IMR-90 (cell line): ENCODE data around the gene IYD. TPM values are rescaled to one million over a fixed set of nuclear protein-coding genes. Genes with fewer than 3 reads are reported as not detected.

Experiments used
- ATAC-seq: fragments of 200-7000 bp; cut with Tn5 transposase; 2 replicates; pipeline ENCODE4 v1.9.1; 2020; ENCODE audit warnings: low read depth, mild to moderate bottlenecking, moderate library complexity
- BruUV-seq: library from RNA; stranded (reverse); fragments of 400-500 nt; replicated peaks from 2 replicates; lab custom pipeline; 2021; lab: Mats Ljungman, UMichigan
- CTCF ChIA-PET: fragments of 300-600 bp; formaldehyde crosslinking; extraction: SDS; loops from one replicate; lab custom pipeline; 2021; ENCODE audit warnings: antibody characterized with exemption; lab: Yijun Ruan, JAX
- POLR2A ChIA-PET: fragments of 300-600 bp; sonication (Branson Sonifier 250); formaldehyde crosslinking; loops from one replicate; lab custom pipeline; 2022; ENCODE audit warnings: antibody characterized with exemption; ENCODE audit not compliant: unreplicated experiment; lab: Charles Lee
- DNase-seq: peaks from one replicate; pipeline ENCODE4 v3.0.0; 2013
- H2AFZ ChIP-seq: replicated peaks from 2 replicates; pipeline ENCODE3; 2013; ENCODE audit warnings: low read length, mild to moderate bottlenecking; ENCODE audit not compliant: poor library complexity
- H2AK5ac ChIP-seq: 2 replicates; pipeline ENCODE4 v1.6.1; 2013; ENCODE audit warnings: low read depth, low read length, inconsistent platforms
- H2AK9ac ChIP-seq: replicated peaks from 2 replicates; pipeline ENCODE3; 2013; ENCODE audit warnings: mild to moderate bottlenecking, low read depth, low read length, moderate library complexity; ENCODE audit not compliant: poor library complexity
- H2BK120ac ChIP-seq: 2 replicates; pipeline ENCODE4 v1.6.1; 2013; ENCODE audit warnings: low read depth, low read length, inconsistent platforms
- H2BK15ac ChIP-seq: 3 replicates; pipeline ENCODE4 v1.6.1; 2013; ENCODE audit warnings: low read depth, low read length, inconsistent platforms
- H2BK20ac ChIP-seq: 2 replicates; pipeline ENCODE4 v1.6.1; 2013; ENCODE audit warnings: low read depth, mild to moderate bottlenecking, inconsistent platforms, low read length, moderate library complexity
- H2BK5ac ChIP-seq: 2 replicates; pipeline ENCODE4 v1.6.1; 2013; ENCODE audit warnings: mild to moderate bottlenecking, low read depth, low read length, inconsistent platforms; ENCODE audit not compliant: poor library complexity, severe bottlenecking
- H3K14ac ChIP-seq: replicated peaks from 2 replicates; pipeline ENCODE4 v1.6.1; 2013; ENCODE audit warnings: low read depth, low read length, inconsistent platforms
- H3K18ac ChIP-seq: 2 replicates; pipeline ENCODE4 v1.6.1; 2013; ENCODE audit warnings: low read depth, low read length, control low read depth
- H3K23ac ChIP-seq: 2 replicates; pipeline ENCODE4 v1.6.1; 2013; ENCODE audit warnings: low read depth, low read length, inconsistent platforms
- H3K27ac ChIP-seq: 2 replicates; pipeline ENCODE4 v1.5.1; 2013; ENCODE audit warnings: mild to moderate bottlenecking, control low read depth, low read length; ENCODE audit not compliant: insufficient read depth
- H3K27me3 ChIP-seq: 2 replicates; pipeline ENCODE4 v1.6.1; 2013; ENCODE audit warnings: low read length; ENCODE audit not compliant: control insufficient read depth, insufficient read depth
- H3K36me3 ChIP-seq: 2 replicates; pipeline ENCODE4 v1.6.1; 2013; ENCODE audit warnings: low read length, mixed read lengths; ENCODE audit not compliant: control insufficient read depth, insufficient read depth
- H3K4ac ChIP-seq: 2 replicates; pipeline ENCODE4 v1.6.1; 2013; ENCODE audit warnings: low read depth, low read length, inconsistent platforms
- H3K4me1 ChIP-seq: 2 replicates; pipeline ENCODE4 v1.6.1; 2013; ENCODE audit warnings: low read length, mixed read lengths; ENCODE audit not compliant: control insufficient read depth, insufficient read depth
- H3K4me2 ChIP-seq: 2 replicates; pipeline ENCODE4 v1.6.1; 2013; ENCODE audit warnings: low read depth, mild to moderate bottlenecking, control low read depth, low read length, moderate library complexity
- H3K4me3 ChIP-seq: 2 replicates; pipeline ENCODE4 v1.5.1; 2013; ENCODE audit warnings: low read depth, mild to moderate bottlenecking, control low read depth, low read length, moderate library complexity; ENCODE audit not compliant: insufficient read depth
- H3K56ac ChIP-seq: 2 replicates; pipeline ENCODE4 v1.6.1; 2013; ENCODE audit warnings: low read length, inconsistent platforms; ENCODE audit not compliant: insufficient read depth; ENCODE audit errors: extremely low read depth
- H3K79me1 ChIP-seq, 2 experiments: 2 replicates each; pipeline ENCODE4 v1.6.1; 2013; ENCODE audit warnings: low read length in 2 of 2, inconsistent platforms in 1 of 2, low read depth in 1 of 2
- H3K9ac ChIP-seq: 2 replicates; pipeline ENCODE4 v1.6.1; 2013; ENCODE audit warnings: low read depth, low read length, control low read depth
- H3K9me1 ChIP-seq: 2 replicates; pipeline ENCODE4 v1.6.1; 2013; ENCODE audit warnings: low read length, inconsistent platforms; ENCODE audit not compliant: insufficient read depth
- H3K9me3 ChIP-seq: 2 replicates; pipeline ENCODE4 v1.6.1; 2013; ENCODE audit warnings: low read length; ENCODE audit not compliant: control insufficient read depth, insufficient read depth
- H4K20me1 ChIP-seq: 2 replicates; pipeline ENCODE4 v1.6.1; 2013; ENCODE audit warnings: low read length, inconsistent platforms; ENCODE audit not compliant: insufficient read depth
- H4K5ac ChIP-seq: 2 replicates; pipeline ENCODE4 v1.6.1; 2013; ENCODE audit warnings: mild to moderate bottlenecking, low read depth, low read length, control low read depth
- H4K8ac ChIP-seq, 2 experiments: 2 replicates each; pipeline ENCODE4 v1.6.1; 2013; ENCODE audit warnings: low read depth in 2 of 2, low read length in 2 of 2, control low read depth in 1 of 2, inconsistent platforms in 1 of 2
- H4K91ac ChIP-seq: 2 replicates; pipeline ENCODE4 v1.6.1; 2013; ENCODE audit warnings: low read depth, low read length, inconsistent platforms; ENCODE audit not compliant: insufficient read depth
- BHLHE40 ChIP-seq: fragments of 150-350 bp; IDR thresholded peaks from 2 replicates; pipeline ENCODE4 v1.6.1; 2016; ENCODE audit warnings: mild to moderate bottlenecking, low read depth, low read length
- CEBPB ChIP-seq: IDR thresholded peaks from 2 replicates; pipeline ENCODE4 v1.6.1; 2012; ENCODE audit warnings: low read depth, low read length, improper control_type of control experiment
- CHD1 ChIP-seq: IDR thresholded peaks from 2 replicates; pipeline ENCODE4 v1.6.1; 2012; ENCODE audit warnings: low read depth, low read length, improper control_type of control experiment
- CTCF ChIP-seq: conservative IDR thresholded peaks from 2 replicates; pipeline ENCODE4 v1.5.1; 2012; ENCODE audit warnings: mild to moderate bottlenecking, low read depth, low read length, improper control_type of control experiment
- ELK1 ChIP-seq: fragments of 150-350 bp; IDR thresholded peaks from 2 replicates; pipeline ENCODE4 v1.6.1; 2016; ENCODE audit warnings: low read depth, mild to moderate bottlenecking, low read length, moderate library complexity, borderline replicate concordance
- FOS ChIP-seq: fragments of 150-350 bp; IDR thresholded peaks from 2 replicates; pipeline ENCODE4 v1.6.1; 2016; ENCODE audit warnings: low read depth, low read length
- MAFK ChIP-seq: IDR thresholded peaks from 2 replicates; pipeline ENCODE4 v1.6.1; 2012; ENCODE audit warnings: low read depth, low read length, improper control_type of control experiment
- MAZ ChIP-seq: IDR thresholded peaks from 2 replicates; pipeline ENCODE4 v1.6.1; 2012; ENCODE audit warnings: low read depth, mild to moderate bottlenecking, low read length, improper control_type of control experiment, moderate library complexity, borderline replicate concordance
- MXI1 ChIP-seq: IDR thresholded peaks from 2 replicates; pipeline ENCODE4 v1.6.1; 2012; ENCODE audit warnings: low read depth, mild to moderate bottlenecking, low read length, moderate library complexity, borderline replicate concordance
- NFE2L2 ChIP-seq: fragments of 150-350 bp; IDR thresholded peaks from 2 replicates; pipeline ENCODE4 v1.6.1; 2016; ENCODE audit warnings: low read depth, mild to moderate bottlenecking, low read length
- POLR2A ChIP-seq: IDR thresholded peaks from 2 replicates; pipeline ENCODE4 v1.6.1; 2012; ENCODE audit warnings: mild to moderate bottlenecking, low read depth, low read length
- RAD21 ChIP-seq: IDR thresholded peaks from 2 replicates; pipeline ENCODE4 v1.6.1; 2012; ENCODE audit warnings: low read length, improper control_type of control experiment
- RCOR1 ChIP-seq: IDR thresholded peaks from 2 replicates; pipeline ENCODE4 v1.6.1; 2012; ENCODE audit warnings: mild to moderate bottlenecking, low read length, improper control_type of control experiment; ENCODE audit not compliant: insufficient replicate concordance
- RFX5 ChIP-seq: IDR thresholded peaks from 2 replicates; pipeline ENCODE4 v1.8.0; 2012; ENCODE audit warnings: low read depth, mild to moderate bottlenecking, low read length, moderate library complexity
- SMC3 ChIP-seq: fragments of 150-350 bp; IDR thresholded peaks from 2 replicates; pipeline ENCODE4 v1.6.1; 2016; ENCODE audit warnings: low read depth, mild to moderate bottlenecking, antibody characterized with exemption, low read length, moderate library complexity
- USF2 ChIP-seq: fragments of 150-350 bp; IDR thresholded peaks from 2 replicates; pipeline ENCODE4 v1.6.1; 2017; ENCODE audit warnings: mild to moderate bottlenecking, antibody characterized with exemption, low read length, low read depth
- WGBS, 2 experiments: methylation state at CpG; one replicate each; pipeline versions ENCODE4 v1.1.5 to v1.1.7; 2013; ENCODE audit warnings: missing lambda C conversion rate in 2 of 2; ENCODE audit not compliant: insufficient read length in 1 of 2; ENCODE audit errors: extremely low coverage in 2 of 2; 5-methylcytosine and 5-hydroxymethylcytosine counted together
- dilution Hi-C: fragments of 300-500 bp; cut with HindIII; formaldehyde crosslinking; loops from one replicate; pipeline ENCODE4 v1.14.3; 2018; ENCODE audit warnings: low sequenced_read_pairs; ENCODE audit not compliant: unreplicated experiment
- in situ Hi-C: fragments of 300-500 bp; cut with MboI; formaldehyde crosslinking; loops from 3 replicates; pipeline ENCODE4 v1.14.3; 2019; ENCODE audit warnings: low sequenced_read_pairs, inconsistent platforms, mixed read lengths
- intact Hi-C: fragments of 100-400 bp; cut with micrococcal nuclease; formaldehyde crosslinking; loops from 2 replicates; pipeline ENCODE4 v1.10.0; 2022
- polyA plus RNA-seq, 3 experiments: library from polyadenylated mRNA; depleted of rRNA; stranded (reverse); fragments of >200 nt; gene quantifications; 2 replicates each; pipeline ENCODE4 v1.2.3, GENCODE V29; 2012; ENCODE audit warnings: low replicate concordance in 1 of 3
- total RNA-seq: library from RNA; depleted of rRNA; stranded (reverse); fragments of >200 nt; gene quantifications from 2 replicates; pipeline ENCODE4 v1.2.3, GENCODE V29; 2012

Gene IYD
- total and polyA plus RNA-seq, 2 of the 4 experiments (the other 2 are of a cell fraction) = not detected

GRCh38 chr6:150320442-150320841 is 48.4 kb upstream of the IYD start:
- Histone ChIP-seq H3K4ac (no peak overlapping the region), H3K56ac (no peak overlapping the region), H3K27me3 (peaks cover 10% of the 10 kb centered on the region), H2BK120ac (no peak overlapping the region), H2AFZ (no peak overlapping the region), H4K91ac (no peak overlapping the region), H3K4me3 (no peak overlapping the region), H4K8ac (no peak overlapping the region), H3K9ac (no peak overlapping the region), H3K79me1 (no peaks in the 10 kb centered on the region), H4K5ac (no peak overlapping the region), H2AK9ac (no peak overlapping the region), H2AK5ac (no peak overlapping the region), H3K27ac (no peak overlapping the region), H3K4me1 (no peaks in the 10 kb centered on the region; the same call in 1 of the 2 replicates), H3K4me2 (no peak overlapping the region), H2BK15ac (no peak overlapping the region), H3K9me3 (no peaks in the 10 kb centered on the region), H3K14ac (no peak overlapping the region), H3K18ac (no peak overlapping the region), H2BK20ac (no peak overlapping the region), H3K9me1 (no peaks in the 10 kb centered on the region), H2BK5ac (no peak overlapping the region), H4K20me1 (no peaks in the 10 kb centered on the region), H3K23ac (no peak overlapping the region), H3K36me3 (no peaks in the 10 kb centered on the region)
- BruUV-seq = no TSS peak
- WGBS, 2 experiments = no CpG with 5 or more reads among the region's 9 CpGs
- no peak for ATAC-seq
- in situ Hi-C loops (no loop called here), dilution Hi-C loops (no loop called here), intact Hi-C loops (no loop called here)
- POLR2A ChIA-PET = no interaction called here
- no peak for DNase-seq
- CTCF ChIA-PET = no interaction called here
- TF ChIP-seq USF2 (no peak), CEBPB (no peak), RFX5 (no peak), RAD21 (no peak), SMC3 (no peak), ELK1 (no peak), CTCF (no peak), MAFK (no peak), MAZ (no peak), MXI1 (no peak), BHLHE40 (no peak), RCOR1 (no peak), NFE2L2 (no peak), POLR2A (no peak), CHD1 (no peak), FOS (no peak)
